MM.1S (cell line): ENCODE data around the gene RHOJ.
"Not testable (repeated sequence)": the region's sequence is repeated elsewhere in the genome, so short reads cannot be mapped to it uniquely, and the experiment has no call there.

Source experiments
- DNase-seq: peaks from one replicate; pipeline ENCODE4 v3.0.0-alpha.2; 2015
- H2AFZ ChIP-seq: fragments of 300-600 bp; sonication (generic); 2 replicates; pipeline ENCODE4 v1.6.0; 2016; ENCODE audit warnings: antibody characterized with exemption, low read length
- H3F3A ChIP-seq: fragments of 300-600 bp; sonication (generic); 2 replicates; pipeline ENCODE4 v1.6.1; 2016; ENCODE audit warnings: mild to moderate bottlenecking, antibody characterized with exemption, low read length, moderate library complexity, mixed read lengths; ENCODE audit not compliant: insufficient read depth
- H3K27ac ChIP-seq: fragments of 300-600 bp; sonication (generic); 2 replicates; pipeline ENCODE4 v1.5.1; 2016; ENCODE audit warnings: mild to moderate bottlenecking, low read length
- H3K27me3 ChIP-seq: fragments of 300-600 bp; sonication (generic); replicated peaks from 2 replicates; pipeline ENCODE4 v1.6.0; 2016; ENCODE audit warnings: low read length; ENCODE audit not compliant: insufficient read depth
- H3K36me3 ChIP-seq: fragments of 300-600 bp; sonication (generic); replicated peaks from 2 replicates; pipeline ENCODE4 v1.6.1; 2016; ENCODE audit warnings: mild to moderate bottlenecking, low read length, mixed read lengths; ENCODE audit not compliant: insufficient read depth
- H3K4me1 ChIP-seq: fragments of 300-600 bp; sonication (generic); 2 replicates; pipeline ENCODE4 v1.6.1; 2016; ENCODE audit warnings: low read length, mixed read lengths
- H3K4me2 ChIP-seq: fragments of 300-600 bp; sonication (generic); 2 replicates; pipeline ENCODE4 v1.6.0; 2016; ENCODE audit warnings: low read depth, low read length
- H3K4me3 ChIP-seq: fragments of 300-600 bp; sonication (generic); 2 replicates; pipeline ENCODE4 v1.5.1; 2016; ENCODE audit warnings: low read length, mixed read lengths
- H3K79me2 ChIP-seq: fragments of 300-600 bp; sonication (generic); 2 replicates; pipeline ENCODE4 v1.6.1; 2016; ENCODE audit warnings: mixed run types, low read length, mixed read lengths
- H3K9ac ChIP-seq: fragments of 300-600 bp; sonication (generic); 2 replicates; pipeline ENCODE4 v1.6.1; 2016; ENCODE audit warnings: low read length, mixed read lengths
- H3K9me2 ChIP-seq: fragments of 300-600 bp; sonication (generic); replicated peaks from 2 replicates; pipeline ENCODE4 v1.6.1; 2016; ENCODE audit warnings: mild to moderate bottlenecking, low read length, mixed read lengths; ENCODE audit not compliant: insufficient read depth
- H3K9me3 ChIP-seq: fragments of 300-600 bp; sonication (generic); replicated peaks from 2 replicates; pipeline ENCODE4 v1.6.1; 2016; ENCODE audit warnings: mild to moderate bottlenecking, low read length, mixed read lengths; ENCODE audit not compliant: insufficient read depth
- H4K20me1 ChIP-seq: fragments of 300-600 bp; sonication (generic); 2 replicates; pipeline ENCODE4 v1.6.1; 2016; ENCODE audit warnings: mild to moderate bottlenecking, low read length, moderate library complexity, mixed read lengths; ENCODE audit not compliant: insufficient read depth
- EZH2 ChIP-seq: fragments of 300-600 bp; sonication (generic); optimal IDR thresholded peaks from 2 replicates; pipeline ENCODE3; 2017; ENCODE audit warnings: low read depth, mild to moderate bottlenecking, antibody characterized with exemption, low read length, mixed read lengths
- EZH2phosphoT487 ChIP-seq: fragments of 300-600 bp; sonication (generic); IDR thresholded peaks from 2 replicates; pipeline ENCODE4 v1.6.1; 2018; ENCODE audit warnings: antibody characterized with exemption, low read length
- TF ChIP-seq, protein P1 (sequence below): fragments of 300-600 bp; sonication (generic); IDR thresholded peaks from 2 replicates; pipeline ENCODE4 v1.5.1; 2016; ENCODE audit warnings: antibody characterized with exemption, low read length, mixed read lengths

The RHOJ gene

DNA sequence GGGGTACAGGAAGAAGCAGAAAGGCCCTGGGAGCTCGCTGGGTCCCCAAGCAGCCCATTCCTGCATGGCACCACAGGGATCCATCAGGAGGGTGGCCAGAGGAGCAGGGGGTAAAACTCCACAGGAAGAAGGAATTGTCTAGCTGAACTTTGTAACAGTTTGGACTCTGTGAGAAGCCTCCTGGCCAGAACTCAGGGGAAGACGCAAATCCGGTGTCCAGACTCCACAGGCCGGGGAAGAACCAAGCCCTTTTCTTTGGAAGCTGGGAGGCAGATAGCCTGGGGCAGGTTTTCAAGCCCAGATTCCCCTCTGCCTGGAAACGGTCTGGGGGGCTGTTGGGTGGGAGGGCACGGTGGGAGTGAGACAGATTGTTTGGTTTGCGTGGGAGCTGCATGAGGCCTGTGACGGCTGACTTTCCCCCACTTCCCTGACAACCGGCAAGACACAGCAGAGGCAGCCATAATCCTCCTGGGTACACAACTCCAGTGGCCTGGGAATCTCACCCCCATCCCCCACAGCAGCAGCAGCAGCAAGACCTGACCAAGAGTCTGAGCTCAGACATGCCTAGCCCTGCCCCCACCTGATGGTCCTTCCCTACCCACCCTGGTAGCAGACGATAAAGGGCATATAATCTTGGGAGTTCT is 97.8 kb downstream of the RHOJ start:
- Histone ChIP-seq H3K4me1 (no peaks in the 10 kb centered on the region), H3K4me2 (no peak overlapping the region), H3K9me3 (no peaks in the 10 kb centered on the region), H3K27ac (no peak overlapping the region), H3K27me3 (no peaks in the 10 kb centered on the region), H3K4me3 (no peak overlapping the region), H3K9ac (no peak overlapping the region), H3K36me3 (no peaks in the 10 kb centered on the region), H2AFZ (no peak overlapping the region), H3K9me2 (no peaks in the 10 kb centered on the region), H3F3A (no peaks in the 10 kb centered on the region), H4K20me1 (no peaks in the 10 kb centered on the region), H3K79me2 (no peaks in the 10 kb centered on the region)
- TF ChIP-seq, protein P1, sequence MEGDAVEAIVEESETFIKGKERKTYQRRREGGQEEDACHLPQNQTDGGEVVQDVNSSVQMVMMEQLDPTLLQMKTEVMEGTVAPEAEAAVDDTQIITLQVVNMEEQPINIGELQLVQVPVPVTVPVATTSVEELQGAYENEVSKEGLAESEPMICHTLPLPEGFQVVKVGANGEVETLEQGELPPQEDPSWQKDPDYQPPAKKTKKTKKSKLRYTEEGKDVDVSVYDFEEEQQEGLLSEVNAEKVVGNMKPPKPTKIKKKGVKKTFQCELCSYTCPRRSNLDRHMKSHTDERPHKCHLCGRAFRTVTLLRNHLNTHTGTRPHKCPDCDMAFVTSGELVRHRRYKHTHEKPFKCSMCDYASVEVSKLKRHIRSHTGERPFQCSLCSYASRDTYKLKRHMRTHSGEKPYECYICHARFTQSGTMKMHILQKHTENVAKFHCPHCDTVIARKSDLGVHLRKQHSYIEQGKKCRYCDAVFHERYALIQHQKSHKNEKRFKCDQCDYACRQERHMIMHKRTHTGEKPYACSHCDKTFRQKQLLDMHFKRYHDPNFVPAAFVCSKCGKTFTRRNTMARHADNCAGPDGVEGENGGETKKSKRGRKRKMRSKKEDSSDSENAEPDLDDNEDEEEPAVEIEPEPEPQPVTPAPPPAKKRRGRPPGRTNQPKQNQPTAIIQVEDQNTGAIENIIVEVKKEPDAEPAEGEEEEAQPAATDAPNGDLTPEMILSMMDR, result no peak
- TF ChIP-seq EZH2, result no peak
- TF ChIP-seq EZH2phosphoT487, result no peak
- DNase-seq, result no peak

DNA sequence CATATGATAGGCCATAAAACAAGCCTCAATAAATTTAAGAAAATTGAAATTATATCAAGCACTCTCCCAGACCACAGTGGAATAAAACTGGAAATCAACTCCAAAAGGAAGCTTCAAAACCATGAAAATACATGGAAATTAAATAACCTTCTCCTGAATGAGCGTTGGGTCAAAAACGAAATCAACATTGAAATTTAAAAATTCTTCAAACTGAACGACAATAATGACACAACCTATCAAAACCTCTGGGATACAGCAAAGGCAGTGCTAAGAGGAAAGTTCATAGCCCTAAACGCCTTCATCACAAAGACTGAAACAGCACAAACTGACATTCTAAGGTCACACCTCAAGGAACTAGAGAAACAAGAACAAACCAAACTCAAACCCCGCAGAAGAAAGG is 100.2 kb downstream of the RHOJ start:
- H3K79me2 ChIP-seq, H3K4me2 ChIP-seq, H3K4me3 ChIP-seq, H3K27ac ChIP-seq, H3K27me3 ChIP-seq, H3K4me1 ChIP-seq, DNase-seq, H3K9me2 ChIP-seq, H3K9ac ChIP-seq, H3F3A ChIP-seq, H3K9me3 ChIP-seq, H2AFZ ChIP-seq, H4K20me1 ChIP-seq, H3K36me3 ChIP-seq: not testable (repeated sequence)

DNA sequence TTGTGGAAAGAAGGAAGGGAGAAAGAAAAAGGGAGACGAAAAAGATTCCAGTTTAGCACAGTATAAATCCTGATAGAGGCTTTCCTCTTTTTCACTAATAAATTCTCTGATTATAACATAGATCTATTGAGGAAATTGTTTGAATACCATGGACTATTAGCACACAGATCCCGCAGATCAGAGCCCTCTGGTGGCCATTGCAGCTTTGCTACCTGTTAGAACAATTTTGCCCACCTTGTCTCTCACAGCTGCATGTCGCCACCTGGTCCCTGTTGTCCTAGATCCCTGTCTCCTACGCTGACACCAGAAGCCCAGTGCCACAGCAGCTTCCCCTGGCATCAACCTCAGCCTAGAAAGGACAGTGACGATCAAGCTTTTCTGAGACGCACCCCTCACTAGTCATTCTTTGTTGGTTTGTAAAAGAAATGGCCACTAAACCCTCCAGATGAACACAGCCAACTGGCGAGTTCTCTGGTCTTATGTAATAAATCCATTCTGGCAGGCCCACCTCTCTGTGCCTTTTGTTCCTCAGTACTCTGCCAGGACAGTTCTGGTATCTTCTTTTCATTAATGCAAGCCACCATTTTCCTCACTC is 104.6 kb downstream of the RHOJ start:
- Histone ChIP-seq H3K4me2 (no peak overlapping the region), H3K9ac (no peak overlapping the region), H3K9me2 (no peaks in the 10 kb centered on the region), H3K79me2 (no peaks in the 10 kb centered on the region), H3F3A (no peaks in the 10 kb centered on the region), H3K4me1 (no peaks in the 10 kb centered on the region), H3K4me3 (no peak overlapping the region), H3K36me3 (no peaks in the 10 kb centered on the region), H3K27me3 (no peaks in the 10 kb centered on the region), H3K27ac (no peak overlapping the region), H4K20me1 (no peaks in the 10 kb centered on the region), H3K9me3 (no peaks in the 10 kb centered on the region), H2AFZ (no peak overlapping the region)
- DNase-seq, result no peak
- TF ChIP-seq EZH2 (no peak), EZH2phosphoT487 (no peak)
- TF ChIP-seq, protein P1, result peak; percentile 24

DNA sequence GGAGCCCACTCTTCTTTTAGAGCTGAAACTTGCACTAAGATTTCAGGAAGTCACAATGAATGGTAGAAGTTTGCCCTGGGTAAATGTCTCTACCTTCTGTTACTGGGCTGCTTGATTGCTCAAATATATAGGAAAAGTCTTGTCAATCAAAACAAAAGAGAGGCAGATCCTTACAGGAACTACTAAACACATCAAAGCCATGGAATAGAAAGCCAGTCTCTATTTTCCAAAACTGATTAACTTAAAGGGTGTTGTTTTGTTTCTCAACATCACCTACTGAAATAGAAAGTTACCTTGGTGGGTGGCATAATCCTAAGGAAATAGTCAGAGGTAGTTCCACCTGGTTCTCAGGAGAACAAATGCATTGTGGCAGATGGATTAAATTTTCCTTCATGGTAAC is 114.6 kb downstream of the RHOJ start, which contains the start of gene GPHB5:
Gene GPHB5 (minus strand): TSS at position 101 of the 400 bp plus-strand sequence. CDS start 1,086 bp downstream, outside the sequence.
- Histone ChIP-seq H3K4me1 (no peaks in the 10 kb centered on the region), H3F3A (no peaks in the 10 kb centered on the region), H3K79me2 (no peaks in the 10 kb centered on the region), H3K9me3 (no peaks in the 10 kb centered on the region), H3K27me3 (no peaks in the 10 kb centered on the region), H3K27ac (no peak within 1 kb of the TSS), H3K9me2 (no peaks in the 10 kb centered on the region), H2AFZ (no peak within 1 kb of the TSS), H3K9ac (no peak within 1 kb of the TSS), H3K4me3 (no peak within 1 kb of the TSS), H3K4me2 (no peak within 1 kb of the TSS), H3K36me3 (no peaks in the 10 kb centered on the region), H4K20me1 (no peaks in the 10 kb centered on the region)
- no peak for TF ChIP-seq EZH2
- no peak for TF ChIP-seq EZH2phosphoT487
- TF ChIP-seq, protein P1, result no peak
- no peak for DNase-seq
